ENCODE measurements around the gene PBX4. TPM values are rescaled to one million over a fixed set of nuclear protein-coding genes. Genes with fewer than 3 reads are reported as not detected.

Gene PBX4
- total and polyA plus RNA-seq, 2 experiments from 2014 or later = 3.2 to 4.3 TPM

DNA sequence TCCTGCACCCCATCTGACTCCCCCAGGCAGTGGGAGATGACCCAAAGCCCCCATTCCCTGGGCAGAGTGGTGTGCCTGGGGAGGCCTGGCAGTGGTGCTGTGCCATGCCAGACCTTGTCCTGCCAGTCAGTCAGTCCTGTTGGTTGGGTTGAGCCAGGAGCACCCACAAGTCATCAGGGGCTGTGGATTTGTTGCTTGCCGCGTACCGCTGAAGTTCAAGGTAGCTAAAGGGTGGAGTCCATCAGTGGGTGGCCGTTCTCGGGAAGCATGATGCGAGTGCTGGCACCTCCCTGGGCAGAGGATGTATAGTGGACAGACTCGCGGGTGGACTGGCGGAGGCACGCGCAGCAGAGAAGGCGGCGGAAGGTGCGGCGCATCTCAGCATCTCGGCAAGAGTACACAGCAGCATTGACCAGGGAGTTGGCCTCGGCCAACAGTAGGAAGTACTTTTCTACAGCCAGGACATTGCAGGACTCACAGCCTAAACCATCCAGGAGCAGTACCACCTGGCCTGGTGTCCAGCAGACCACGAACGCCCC is 5.6 kb upstream of the PBX4 start:
- DNase-seq (ENCODE audit: low spot score) = no peak

GRCh38 chr19:19623383-19623782 is 4.9 kb upstream of the PBX4 start:
- WGBS (ENCODE audit: low lambda C conversion rate, missing lambda C conversion rate) = 85% methylated on average over 5 of the region's 5 CpGs
- TF ChIP-seq CTCF (IDR thresholded peaks at IDR 0.05; ENCODE audit: poor library complexity) (no peak), EZH2phosphoT487 (IDR thresholded peaks at IDR 0.05; ENCODE audit: low read depth, severe bottlenecking, unreplicated experiment) (no peak), EZH2 (IDR thresholded peaks at IDR 0.05; ENCODE audit: borderline replicate concordance) (no peak)
- DNase-seq (ENCODE audit: low spot score) = no peak

More for the DNA sequence above, 5.6 kb upstream of the PBX4 start:
- Histone ChIP-seq H4K20me1 (ENCODE audit: insufficient read depth, poor library complexity, severe bottlenecking) (no peaks in the 10 kb centered on the region), H3K27ac (no peak overlapping the region), H3K4me3 (no peak overlapping the region), H3K27me3 (no peaks in the 10 kb centered on the region), H3K79me2 (no peaks in the 10 kb centered on the region), H3K4me1 (ENCODE audit: insufficient read depth) (peaks cover 5% of the 10 kb centered on the region), H3K9me2 (replicated peaks; ENCODE audit: insufficient read depth) (no peaks in the 10 kb centered on the region), H3K9me3 (ENCODE audit: low read depth) (no peaks in the 10 kb centered on the region), H2AFZ (no peak overlapping the region), H3K4me2 (no peak overlapping the region), H3K36me3 (replicated peaks; ENCODE audit: insufficient read depth, low read depth) (no peaks in the 10 kb centered on the region)
- TF ChIP-seq EZH2phosphoT487 (IDR thresholded peaks at IDR 0.05; ENCODE audit: low read depth, severe bottlenecking, unreplicated experiment) (no peak), CTCF (IDR thresholded peaks at IDR 0.05; ENCODE audit: poor library complexity) (no peak), EZH2 (IDR thresholded peaks at IDR 0.05; ENCODE audit: borderline replicate concordance) (no peak)
- 94% methylated on average over 18 of the region's 19 CpGs for WGBS (ENCODE audit: low lambda C conversion rate, missing lambda C conversion rate)

GRCh38 chr19:19619849-19620210 is 1.3 kb upstream of the PBX4 start:
- Histone ChIP-seq H3K79me2 (no peaks in the 10 kb centered on the region), H3K9me3 (ENCODE audit: low read depth) (no peaks in the 10 kb centered on the region), H2AFZ (no peak overlapping the region), H4K20me1 (ENCODE audit: insufficient read depth, poor library complexity, severe bottlenecking) (no peaks in the 10 kb centered on the region), H3K27ac (peak overlapping the region; percentile 53), H3K4me3 (no peak overlapping the region), H3K27me3 (no peaks in the 10 kb centered on the region), H3K4me2 (no peak overlapping the region), H3K9me2 (replicated peaks; ENCODE audit: insufficient read depth) (no peaks in the 10 kb centered on the region), H3K4me1 (ENCODE audit: insufficient read depth) (peaks cover 7% of the 10 kb centered on the region), H3K36me3 (replicated peaks; ENCODE audit: insufficient read depth, low read depth) (no peaks in the 10 kb centered on the region)
- no peak for DNase-seq (ENCODE audit: low spot score)
- no peak for TF ChIP-seq EZH2 (IDR thresholded peaks at IDR 0.05; ENCODE audit: borderline replicate concordance)
- TF ChIP-seq CTCF (IDR thresholded peaks at IDR 0.05; ENCODE audit: poor library complexity) = no peak
- no peak for TF ChIP-seq EZH2phosphoT487 (IDR thresholded peaks at IDR 0.05; ENCODE audit: low read depth, severe bottlenecking, unreplicated experiment)
- 79% methylated on average over 7 of the region's 7 CpGs for WGBS (ENCODE audit: low lambda C conversion rate, missing lambda C conversion rate)

More at GRCh38 chr19:19623383-19623782, 4.9 kb upstream of the PBX4 start:
- no peaks in the 10 kb centered on the region for H3K36me3 ChIP-seq (replicated peaks; ENCODE audit: insufficient read depth, low read depth)
- no peak overlapping the region for H2AFZ ChIP-seq
- H3K4me1 ChIP-seq (ENCODE audit: insufficient read depth) = peaks cover 7% of the 10 kb centered on the region
- H3K79me2 ChIP-seq = no peaks in the 10 kb centered on the region
- H3K27me3 ChIP-seq = no peaks in the 10 kb centered on the region
- no peak overlapping the region for H3K27ac ChIP-seq
- H3K4me2 ChIP-seq = no peak overlapping the region
- H3K9me2 ChIP-seq (replicated peaks; ENCODE audit: insufficient read depth) = no peaks in the 10 kb centered on the region
- H4K20me1 ChIP-seq (ENCODE audit: insufficient read depth, poor library complexity, severe bottlenecking) = no peaks in the 10 kb centered on the region
- no peak overlapping the region for H3K4me3 ChIP-seq
- H3K9me3 ChIP-seq (ENCODE audit: low read depth) = no peaks in the 10 kb centered on the region

Data from hepatocyte (in vitro differentiated cells).